GM12878 (cell line): ENCODE data around the gene COL6A1. TPM values are rescaled to one million over a fixed set of nuclear protein-coding genes. Genes with fewer than 3 reads are reported as not detected.

ENCODE experiments used
- ATAC-seq: fragments of 200-7000 bp; cut with Tn5 transposase; 3 replicates; pipeline ENCODE4 v1.9.1; 2020; ENCODE audit warnings: mild to moderate bottlenecking, moderate library complexity
- BruUV-seq: library from RNA; stranded (reverse); fragments of 400-500 nt; replicated peaks from 2 replicates; lab custom pipeline; 2021; lab: Mats Ljungman, UMichigan
- CTCF ChIA-PET: fragments of 300-600 bp; sonication (Branson Sonifier 250); formaldehyde crosslinking; extraction: SDS; loops from one replicate; lab custom pipeline; 2021; ENCODE audit warnings: inconsistent platforms; lab: Yijun Ruan, JAX
- POLR2A ChIA-PET: fragments of 350-600 bp; formaldehyde crosslinking; extraction: SDS; loops from one replicate; lab custom pipeline; 2021; ENCODE audit warnings: inconsistent platforms; lab: Charles Lee
- RAD21 ChIA-PET: fragments of 300-600 bp; sonication (Branson Sonifier 250); formaldehyde crosslinking; loops from one replicate; lab custom pipeline; 2023; ENCODE audit warnings: antibody characterized with exemption; ENCODE audit not compliant: unreplicated experiment; lab: Charles Lee
- SMC1A ChIA-PET: fragments of 300-600 bp; sonication (Branson Sonifier 250); formaldehyde crosslinking; loops from one replicate; lab custom pipeline; 2023; ENCODE audit not compliant: unreplicated experiment, uncharacterized antibody; lab: Charles Lee
- DNase-seq: peaks from one replicate; pipeline ENCODE4 v3.0.0-alpha.2; 2011; ENCODE audit warnings: low read depth, low spot score
- FAIRE-seq: peaks from 3 replicates; lab custom pipeline; 2011; peaks lifted over from hg19 to GRCh38; lab: Jason Lieb, UNC
- H2AFZ ChIP-seq: 2 replicates; pipeline ENCODE4 v1.6.0; 2011; ENCODE audit warnings: low read depth, low read length, control low read depth; ENCODE audit not compliant: control insufficient read depth
- H3K27ac ChIP-seq: 2 replicates; pipeline ENCODE4 v1.5.1; 2011; ENCODE audit warnings: control low read depth; ENCODE audit not compliant: control insufficient read depth, insufficient read depth
- H3K27me3 ChIP-seq, 2 experiments: replicated peaks in 1 of 2; 2 replicates each; pipeline versions ENCODE4 v1.6.0 to v1.6.1; 2011; ENCODE audit warnings: low read length in 1 of 2; ENCODE audit not compliant: control insufficient read depth in 2 of 2, insufficient read depth in 2 of 2
- H3K36me3 ChIP-seq, 2 experiments: 2 replicates each; pipeline ENCODE4 v1.5.1; 2011; ENCODE audit warnings: low read length in 1 of 2; ENCODE audit not compliant: control insufficient read depth in 2 of 2, insufficient read depth in 2 of 2
- H3K4me1 ChIP-seq: 2 replicates; pipeline ENCODE4 v1.6.1; 2011; ENCODE audit warnings: mild to moderate bottlenecking, low read length, moderate library complexity, mixed read lengths; ENCODE audit not compliant: control insufficient read depth, insufficient read depth
- H3K4me2 ChIP-seq: 2 replicates; pipeline ENCODE4 v1.6.0; 2011; ENCODE audit warnings: control low read depth; ENCODE audit not compliant: control insufficient read depth, insufficient read depth
- H3K4me3 ChIP-seq: fragments of 200-600 bp; sonication (generic); 2 replicates; pipeline ENCODE4 v1.5.1; 2016
- H3K79me2 ChIP-seq: 2 replicates; pipeline ENCODE4 v1.6.0; 2011; ENCODE audit warnings: low read length; ENCODE audit not compliant: control insufficient read depth, insufficient read depth
- H3K9ac ChIP-seq: 2 replicates; pipeline ENCODE4 v1.8.0; 2011; ENCODE audit warnings: low read length, control low read depth, mixed read lengths; ENCODE audit not compliant: control insufficient read depth, insufficient read depth
- H3K9me3 ChIP-seq: replicated peaks from 3 replicates; pipeline ENCODE4 v1.5.1; 2011; ENCODE audit warnings: mild to moderate bottlenecking, low read length; ENCODE audit not compliant: control insufficient read depth, insufficient read depth
- H4K20me1 ChIP-seq: 2 replicates; pipeline ENCODE4 v1.6.0; 2011; ENCODE audit not compliant: control insufficient read depth, insufficient read depth
- CUX1 ChIP-seq: IDR thresholded peaks from 2 replicates; pipeline ENCODE4 v1.6.1; 2012; ENCODE audit warnings: improper control_type of control experiment, low read depth, low read length; ENCODE audit not compliant: insufficient replicate concordance
- EGR1 ChIP-seq, 2 experiments: IDR thresholded peaks; 1 replicate in 1 of 2; 2 replicates in 1 of 2; pipeline ENCODE4 v1.6.1; 2011 to 2012; ENCODE audit warnings: low read depth in 2 of 2, low read length in 2 of 2, borderline replicate concordance in 1 of 2, mild to moderate bottlenecking in 1 of 2, moderate library complexity in 1 of 2
- FOS ChIP-seq: IDR thresholded peaks from 3 replicates; pipeline ENCODE4 v1.6.1; 2011; ENCODE audit warnings: borderline replicate concordance; ENCODE audit not compliant: insufficient read length; ENCODE audit errors: extremely low read depth
- KLF5 ChIP-seq: fragments of 450-650 bp; IDR thresholded peaks from 2 replicates; pipeline ENCODE4 v1.6.1; 2014; ENCODE audit warnings: mild to moderate bottlenecking; ENCODE audit not compliant: partially characterized antibody
- PBX3 ChIP-seq: IDR thresholded peaks from 2 replicates; pipeline ENCODE4 v1.6.1; 2011; ENCODE audit warnings: mild to moderate bottlenecking, low read depth, low read length, moderate library complexity; ENCODE audit not compliant: insufficient replicate concordance
- RUNX3 ChIP-seq: IDR thresholded peaks from 2 replicates; pipeline ENCODE4 v1.6.1; 2012; ENCODE audit warnings: low read length, inconsistent platforms
- SP1 ChIP-seq: IDR thresholded peaks from one replicate; pipeline ENCODE4 v1.6.1; 2011; ENCODE audit warnings: low read depth, low read length
- SPI1 ChIP-seq: IDR thresholded peaks from 2 replicates; pipeline ENCODE4 v1.6.1; 2011; ENCODE audit warnings: low read depth, mild to moderate bottlenecking, low read length, moderate library complexity, borderline replicate concordance; ENCODE audit not compliant: insufficient read depth
- SREBF1 ChIP-seq: IDR thresholded peaks from 2 replicates; pipeline ENCODE4 v1.6.1; 2012; ENCODE audit warnings: mild to moderate bottlenecking, low read length
- ZNF274 ChIP-seq: IDR thresholded peaks from one replicate; pipeline ENCODE4 v1.8.0; 2011; ENCODE audit not compliant: insufficient read length, insufficient read depth
- WGBS: methylation state at CpG from one replicate; pipeline ENCODE4 v1.1.6; 2016; ENCODE audit warnings: low lambda C conversion rate; ENCODE audit not compliant: insufficient replicate concordance, insufficient coverage; ENCODE audit errors: missing lambda C conversion rate; 5-methylcytosine and 5-hydroxymethylcytosine counted together
- in situ Hi-C: fragments of 300-500 bp; cut with MboI; formaldehyde crosslinking; loops from 9 replicates; pipeline ENCODE4 v1.14.3; 2018; ENCODE audit warnings: mixed read lengths
- intact Hi-C: fragments of 100-400 bp; cut with micrococcal nuclease; formaldehyde crosslinking; loops from one replicate; pipeline ENCODE4 v1.14.2; 2022; ENCODE audit not compliant: unreplicated experiment
- polyA plus RNA-seq, 11 experiments: library from polyadenylated mRNA; depleted of rRNA in 4 of 11; unstranded in 6 of 11; stranded (reverse) in 5 of 11; fragments of >200 nt; fragmentation: Nextera tagmentation in 4 of 11; fragmentation: Illumina TruSeq in 1 of 11; extraction: Ambion mirVana in 4 of 11; extraction: Trizol in 1 of 11; gene quantifications; 1 replicate in 1 of 11; 2 replicates in 10 of 11; pipeline versions ENCODE4 v1.2.1 to v1.2.3, GENCODE V29; 2011 to 2016; ENCODE audit warnings: inconsistent platforms in 2 of 11, missing spikeins in 2 of 11, low read depth in 1 of 11
- total RNA-seq, 4 experiments: library from RNA; depleted of rRNA in 3 of 4; stranded (reverse); fragments of >200 nt in 3 of 4; fragmentation: Illumina TruSeq in 1 of 4; extraction: Trizol in 1 of 4; gene quantifications; 2 replicates each; pipeline versions ENCODE4 v1.2.1 to v1.2.3, GENCODE V29; 2013 to 2021

The COL6A1 gene
- total and polyA plus RNA-seq, 10 of the 15 experiments (the other 5 are each of a cell fraction or from before 2014, with no cell fraction given), result 0.12 to 1.3 (median 0.20) TPM; not detected in 7

GRCh38 chr21:45934554-45934953 is 47.0 kb upstream of the COL6A1 start:
- Histone ChIP-seq H4K20me1 (no peaks in the 10 kb centered on the region), H3K36me3 (no peaks in the 10 kb centered on the region), H2AFZ (no peak overlapping the region), H3K9ac (no peak overlapping the region), H3K27me3 (no peaks in the 10 kb centered on the region; a peak in 2 of 4 replicates), H3K4me1 (no peaks in the 10 kb centered on the region), H3K4me3 (no peak overlapping the region), H3K27ac (no peak overlapping the region), H3K4me2 (no peak overlapping the region), H3K9me3 (no peaks in the 10 kb centered on the region; the same call in 2 of the 3 replicates), H3K79me2 (no peaks in the 10 kb centered on the region)
- POLR2A ChIA-PET, result no interaction called here
- BruUV-seq, result no TSS peak
- no peak for ATAC-seq
- no peak for TF ChIP-seq RUNX3
- TF ChIP-seq CUX1, result no peak
- no peak for TF ChIP-seq EGR1 (IDR thresholded peaks at IDR 0.05; ENCODE audit: borderline replicate concordance in 1 of 2, low read depth in 2 of 2, low read length in 2 of 2)
- no peak for TF ChIP-seq ZNF274
- no peak for TF ChIP-seq FOS
- no peak for TF ChIP-seq SREBF1
- no peak for TF ChIP-seq KLF5
- no peak for TF ChIP-seq SPI1
- TF ChIP-seq SP1, result no peak
- no peak for TF ChIP-seq PBX3
- whole genome bisulfite sequencing, result 0% methylated on average over 3 of the region's 3 CpGs
- SMC1A ChIA-PET, result no interaction called here
- no peak for DNase-seq
- CTCF ChIA-PET, result interaction anchor here (1.2 kb wide), 1 partner anchor 13 kb away, joined by 3 read pairs; no protein-coding TSS in a partner anchor
- intact Hi-C loops, result no loop called here
- RAD21 ChIA-PET, result no interaction called here
- FAIRE-seq, result no peak
- in situ Hi-C loops, result no loop called here
